ENCODE measurements around the gene PALS1.
A peak's percentile ranks its signal among the peaks of the same experiment; 100 is the strongest.

The PALS1 gene

GRCh38 chr14:67241411-67242167, at the start of gene PALS1:
Gene PALS1, plus strand, starts transcription at chr14:67241435. Its CDS starts 37,736 bp downstream, at chr14:67279171.
- peak; percentile 66 for DNase-seq

DNA sequence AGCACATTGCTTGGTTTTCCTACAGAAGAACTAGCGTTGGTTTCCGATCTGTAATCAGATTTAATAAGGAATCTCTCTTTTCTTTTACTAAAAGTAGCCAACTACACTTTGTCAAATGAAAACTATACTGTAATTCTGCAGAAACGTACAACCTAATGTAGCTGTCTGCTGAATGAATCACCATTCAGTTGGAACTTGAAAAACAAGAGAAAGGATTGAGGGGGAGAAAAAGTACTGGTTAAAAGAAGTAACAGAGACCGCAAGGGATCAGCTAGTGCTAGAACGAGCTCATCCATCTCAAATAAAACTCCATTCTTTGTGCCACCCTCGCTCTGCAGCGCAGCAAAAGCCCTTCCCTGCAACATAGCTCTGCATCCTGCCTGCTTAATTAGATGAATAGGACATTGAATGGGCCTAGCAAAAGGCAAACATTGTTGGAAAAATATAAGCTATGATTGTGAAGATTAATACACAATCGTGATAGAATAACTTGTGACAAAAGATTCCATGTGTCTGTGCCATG, 49.4 kb upstream of the PALS1 start:
- DNase-seq = no peak

- peak; percentile 2 for DNase-seq
Measured at GRCh38 chr14:67192366-67192765, 48.9 kb upstream of the PALS1 start.

- DNase-seq = no peak
Measured at GRCh38 chr14:67195279-67195678, 46.0 kb upstream of the PALS1 start.

DNA sequence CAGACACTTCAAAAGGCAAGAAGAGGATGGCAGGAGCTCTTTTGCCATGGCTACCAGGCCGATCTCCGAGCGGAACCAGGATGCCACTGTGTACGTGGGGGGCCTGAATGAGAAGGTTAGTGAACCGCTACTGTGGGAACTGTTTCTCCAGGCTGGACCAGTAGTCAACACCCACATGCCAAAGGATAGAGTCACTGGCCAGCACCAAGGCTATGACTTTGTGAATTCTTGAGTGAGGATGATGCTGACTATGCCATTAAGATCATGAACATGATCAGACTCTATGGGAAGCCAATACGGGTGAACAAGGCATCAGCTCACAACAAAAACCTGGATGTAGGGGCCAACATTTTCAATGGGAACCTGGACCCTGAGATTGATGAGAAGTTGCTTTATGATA, 42.2 kb upstream of the PALS1 start:
- no peak for DNase-seq

DNA sequence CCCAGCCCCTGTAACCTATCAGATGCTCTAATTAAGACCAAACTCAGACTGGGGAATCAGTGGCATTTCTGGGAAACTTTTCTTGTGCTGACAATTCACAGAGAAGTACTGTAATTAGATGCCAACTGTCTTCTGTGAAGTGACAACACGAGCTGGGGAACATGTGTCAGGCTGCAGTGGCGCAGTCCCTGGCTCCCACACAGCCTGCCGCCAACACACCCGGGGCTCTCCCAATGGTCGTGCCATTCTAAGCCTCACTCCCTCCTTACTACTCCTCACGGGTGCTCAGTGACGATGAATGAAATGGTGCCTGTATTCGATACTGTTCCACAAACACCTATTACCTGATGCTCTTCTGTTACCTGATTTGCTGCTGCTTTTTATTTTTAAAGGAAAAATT, 33.4 kb upstream of the PALS1 start:
- no peak for DNase-seq

DNA sequence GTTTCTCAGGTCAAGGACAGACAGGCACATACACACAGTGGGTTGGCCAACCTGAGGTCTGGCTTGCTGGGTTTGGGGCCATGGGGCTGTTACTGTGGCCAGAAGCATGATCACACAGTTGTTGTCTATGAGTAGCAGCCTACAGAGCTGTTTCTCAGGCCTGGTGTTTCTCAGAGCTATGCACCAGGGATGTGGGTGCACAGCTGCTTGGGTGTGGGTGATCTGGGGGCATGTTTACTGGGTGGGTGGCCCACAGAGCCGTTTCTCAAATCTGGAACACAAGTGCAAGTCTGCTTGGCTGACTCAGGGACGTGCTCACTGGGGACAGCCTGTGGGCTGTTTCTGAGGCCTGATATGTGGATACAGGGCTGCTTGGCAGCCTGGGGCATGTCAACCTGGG, 23.1 kb upstream of the PALS1 start:
- DNase-seq = no peak

DNA sequence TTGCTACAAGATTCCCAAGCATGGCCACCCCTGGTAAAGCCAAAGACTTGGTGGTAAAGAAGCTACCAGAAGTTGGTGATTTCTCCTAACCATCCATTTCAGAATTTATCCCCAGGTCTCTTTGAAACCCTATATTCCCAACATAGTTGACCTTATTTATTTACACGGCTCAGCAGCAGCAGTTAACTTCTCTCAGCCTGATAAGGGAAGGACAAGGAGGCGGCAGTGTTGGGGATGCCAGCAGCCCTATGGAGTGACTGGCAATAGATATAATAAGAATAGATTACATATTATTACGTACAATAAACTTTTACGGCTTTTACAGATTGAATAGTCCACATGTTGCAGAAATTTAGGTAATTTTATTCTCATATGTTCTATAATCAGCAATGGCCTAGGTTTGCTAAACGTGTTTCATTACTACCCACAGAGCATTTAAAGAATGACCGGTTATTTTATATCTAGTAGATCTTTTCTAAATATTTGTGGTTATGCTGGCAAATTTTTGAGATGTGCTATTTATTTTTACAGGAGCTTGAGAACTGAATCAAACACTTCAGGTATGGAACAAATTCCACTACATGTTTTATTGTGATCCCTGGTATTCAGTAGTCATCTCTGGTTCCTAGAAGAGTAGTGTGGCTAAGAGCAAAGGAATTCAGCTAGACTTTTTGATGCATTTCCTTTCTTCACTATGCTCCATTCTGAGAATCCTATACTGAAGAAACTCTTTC, 19.8 kb upstream of the PALS1 start:
- no peak for DNase-seq

GRCh38 chr14:67221982-67222328, 19.3 kb upstream of the PALS1 start:
- DNase-seq = no peak

DNA sequence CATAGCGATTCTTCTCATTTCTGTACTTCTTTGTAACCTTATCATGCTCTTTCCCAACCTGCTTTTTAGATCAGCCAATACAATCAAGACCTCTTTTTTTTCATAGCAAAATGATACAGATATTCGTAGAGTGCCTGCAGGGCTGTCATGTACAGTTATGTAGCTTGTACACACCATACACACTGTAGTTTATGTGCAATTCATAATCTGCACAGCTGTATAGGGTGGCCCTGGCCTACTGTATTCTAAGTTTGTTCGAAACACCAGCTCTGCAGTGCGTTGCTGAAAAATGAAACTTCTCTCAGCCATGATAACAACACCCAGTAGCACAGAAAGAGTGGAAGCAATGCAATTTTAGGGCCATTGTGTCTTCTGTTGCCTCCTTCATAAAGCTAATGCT, 15.7 kb upstream of the PALS1 start:
- no peak for DNase-seq

DNA sequence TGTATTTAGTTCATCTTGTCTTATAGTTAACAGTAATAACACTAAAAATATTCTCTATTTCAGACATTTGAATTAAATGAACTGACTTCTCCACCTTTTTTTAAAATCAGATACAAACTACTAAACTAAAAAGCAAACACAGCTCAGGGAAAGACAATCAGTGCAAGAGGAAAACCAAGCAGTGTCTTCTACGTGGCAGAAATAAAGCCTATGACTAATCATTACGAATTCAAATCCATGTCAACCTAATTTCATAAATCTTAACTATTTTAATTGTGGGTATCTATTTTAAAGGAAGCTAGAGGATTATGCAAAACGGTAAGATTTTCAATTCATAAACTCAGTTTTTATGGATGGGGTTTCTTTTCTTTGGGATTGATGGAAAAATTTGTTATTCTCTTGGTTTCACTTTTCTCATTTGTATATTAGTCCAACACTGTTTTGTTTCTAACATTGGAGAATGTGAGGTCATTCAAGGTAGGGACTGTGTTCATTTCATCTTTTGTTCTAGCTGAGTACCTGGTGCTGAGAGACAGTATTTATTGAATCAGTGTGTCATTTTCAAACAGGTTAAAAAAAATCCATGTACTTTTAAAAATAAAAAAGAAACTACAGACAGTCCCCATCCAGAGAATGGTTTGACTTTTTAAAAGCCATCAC, 12.8 kb upstream of the PALS1 start:
- DNase-seq = no peak

GRCh38 chr14:67232066-67232465, 9.2 kb upstream of the PALS1 start:
- no peak for DNase-seq

GRCh38 chr14:67232621-67233020, 8.6 kb upstream of the PALS1 start:
- no peak for DNase-seq

DNA sequence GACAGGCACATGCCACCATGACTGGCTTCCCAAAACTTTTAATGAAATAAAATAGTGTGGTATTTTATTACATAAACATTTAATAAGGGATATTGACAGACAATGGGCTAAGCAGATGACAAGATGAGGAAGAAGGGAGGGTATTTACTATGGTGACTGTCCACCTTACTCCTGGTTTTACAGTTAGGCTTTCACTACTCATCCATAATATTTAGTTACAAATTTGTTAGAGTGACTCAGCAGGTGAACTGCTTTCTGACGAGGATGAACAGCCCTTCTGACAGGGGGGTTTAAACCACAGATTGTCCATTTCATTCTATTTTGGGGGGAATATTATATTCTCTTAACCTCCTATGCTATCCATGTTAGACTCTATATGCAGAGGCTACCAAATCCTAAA, 3.6 kb upstream of the PALS1 start:
- DNase-seq = no peak

DNA sequence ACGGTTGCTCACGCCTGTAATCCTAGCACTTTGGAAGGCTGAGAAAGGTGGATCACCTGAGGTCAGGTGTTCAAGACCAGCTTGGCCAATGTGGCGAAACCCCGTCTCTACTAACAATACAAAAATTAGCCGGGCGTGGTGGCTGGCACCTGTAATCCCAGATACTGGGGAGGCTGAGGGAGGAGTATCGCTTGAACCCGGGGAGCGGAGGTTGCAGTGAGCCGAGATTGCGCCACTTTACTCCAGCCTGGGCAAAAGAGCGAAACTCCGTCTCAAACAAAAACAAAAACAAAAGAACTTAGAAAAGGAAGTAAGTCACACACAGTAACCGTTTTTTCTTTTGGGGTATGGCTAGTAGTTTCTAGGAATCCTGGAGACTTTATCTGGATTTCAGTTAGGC, 1.7 kb upstream of the PALS1 start:
- DNase-seq = no peak

- no peak for DNase-seq
Measured at GRCh38 chr14:67240168-67240932, 885 bp upstream of the PALS1 start.

- peak; percentile 89 for DNase-seq
Measured at GRCh38 chr14:67240978-67241410, 241 bp upstream of the PALS1 start.

- DNase-seq = no peak
Measured at GRCh38 chr14:67242168-67242420, 859 bp downstream of the PALS1 start.

GRCh38 chr14:67245104-67245503, 3.9 kb downstream of the PALS1 start:
- no peak for DNase-seq

DNA sequence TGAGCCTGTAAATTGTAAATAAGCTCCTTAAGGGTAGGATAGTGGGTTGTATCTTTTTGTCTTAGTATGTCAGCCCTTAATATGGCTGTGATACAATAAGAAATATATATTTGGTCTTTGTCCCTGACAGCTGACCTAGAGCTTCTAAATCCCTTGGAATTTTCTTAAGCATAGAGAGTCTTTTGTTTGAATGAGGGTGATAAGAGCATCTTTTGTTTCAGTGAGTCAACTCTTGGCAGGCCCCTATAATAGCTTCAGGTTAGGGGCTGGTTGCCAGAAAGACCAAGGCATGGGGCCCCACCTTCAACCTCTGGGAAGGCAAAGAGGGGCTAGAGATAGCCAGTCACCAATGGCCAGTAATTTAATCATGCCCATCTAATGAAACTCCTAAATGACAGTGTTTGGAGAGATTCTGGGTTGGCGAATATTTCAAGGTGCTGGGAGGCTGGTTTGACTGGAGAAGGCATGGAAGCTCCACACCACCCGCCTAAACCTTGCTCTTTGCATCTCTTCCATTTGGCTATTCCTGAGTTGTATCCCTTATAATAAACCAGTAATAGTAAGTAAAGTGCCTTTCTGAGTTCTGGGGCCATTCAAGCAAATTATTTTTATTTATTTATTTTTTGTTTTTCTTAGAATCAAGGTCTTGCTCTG, 10.5 kb downstream of the PALS1 start:
- DNase-seq = no peak

- DNase-seq = no peak
Measured at GRCh38 chr14:67253076-67253635, 11.9 kb downstream of the PALS1 start.

GRCh38 chr14:67257906-67258305, 16.7 kb downstream of the PALS1 start:
- no peak for DNase-seq
